Spinal cord (tissue), 10 donors: ENCODE data around the gene CTCF. TPM values are rescaled to one million over a fixed set of nuclear protein-coding genes. Genes with fewer than 3 reads are reported as not detected.

Source experiments
- DNase-seq, 6 donors: peaks; one replicate each; pipeline versions ENCODE4 v3.0.0 to v3.0.0-alpha.2; 2013 to 2015; ENCODE audit warnings: low spot score in 6 of 6, low read depth in 4 of 6
- H3K27ac ChIP-seq: one replicate; pipeline ENCODE4 v1.5.1; 2013; ENCODE audit warnings: low read depth, low read length, control low read depth
- H3K27me3 ChIP-seq: one replicate; pipeline ENCODE4 v1.6.1; 2013; ENCODE audit warnings: low read length; ENCODE audit not compliant: control insufficient read depth, insufficient read depth
- H3K36me3 ChIP-seq: one replicate; pipeline ENCODE4 v1.6.1; 2013; ENCODE audit warnings: low read length; ENCODE audit not compliant: control insufficient read depth, insufficient read depth
- H3K4me1 ChIP-seq: one replicate; pipeline ENCODE4 v1.6.1; 2013; ENCODE audit warnings: low read length; ENCODE audit not compliant: control insufficient read depth, insufficient read depth
- H3K4me3 ChIP-seq: one replicate; pipeline ENCODE4 v1.5.1; 2013; ENCODE audit warnings: low read depth, low read length, control low read depth
- H3K9me3 ChIP-seq: one replicate; pipeline ENCODE4 v1.6.1; 2013; ENCODE audit warnings: low read length; ENCODE audit not compliant: control insufficient read depth, insufficient read depth
- WGBS: methylation state at CpG from one replicate; pipeline ENCODE4 v1.1.5; 2013; ENCODE audit warnings: missing lambda C conversion rate; ENCODE audit not compliant: insufficient coverage; 5-methylcytosine and 5-hydroxymethylcytosine counted together
- polyA plus RNA-seq, 2 donors: library from polyadenylated mRNA; unstranded; fragments of 120-200 nt; gene quantifications; one replicate each; pipeline ENCODE4 v1.2.1, GENCODE V29; 2013; ENCODE audit not compliant: insufficient read length in 2 of 2
- small RNA-seq: library from RNA; depleted of rRNA; stranded (forward); fragments of <200 nt; gene quantifications from one replicate; pipeline ENCODE3, GENCODE V24; 2014; ENCODE audit warnings: low replicate concordance
- total RNA-seq, 2 donors: library from RNA; depleted of rRNA in 1 of 2; stranded (reverse); fragments of 120-200 nt in 1 of 2; fragments of >200 nt in 1 of 2; gene quantifications; one replicate each; pipeline versions ENCODE4 v1.2.3 to v1.2.4, GENCODE V29; 2013 to 2014
- donor health status: healthy.

CTCF gene
- total and polyA plus RNA-seq, 4 donors = 39.7 to 65.1 (median 51.6) TPM

GRCh38 chr16:67683767-67684166, 121.4 kb downstream of the CTCF start:
- WGBS = 100% methylated on average over 1 of the region's 4 CpGs
- peaks cover 2% of the 10 kb centered on the region for H3K4me1 ChIP-seq
- H3K27me3 ChIP-seq = no peaks in the 10 kb centered on the region
- H3K4me3 ChIP-seq = no peak overlapping the region
- H3K9me3 ChIP-seq = no peaks in the 10 kb centered on the region
- DNase-seq = no peak
- H3K36me3 ChIP-seq = peaks cover 46% of the 10 kb centered on the region
- H3K27ac ChIP-seq = no peak overlapping the region

- DNase-seq = no peak
- Histone ChIP-seq H3K9me3 (no peaks in the 10 kb centered on the region), H3K27me3 (no peaks in the 10 kb centered on the region), H3K4me1 (no peaks in the 10 kb centered on the region), H3K4me3 (no peak overlapping the region), H3K36me3 (peaks cover 33% of the 10 kb centered on the region), H3K27ac (no peak overlapping the region)
- 92% methylated on average over 14 of the region's 17 CpGs for WGBS
Observed at GRCh38 chr16:67685388-67686112, 123.2 kb downstream of the CTCF start.

Small RNAs within 50 kb of the gene (small RNA-seq; reads per million reads assigned to genes)
- gene AC027682.3 = not detected

Other genes starting within 250 kb of the CTCF start
- gene KCTD19, start 235.8 kb upstream of the CTCF start, total RNA-seq = under 1 TPM; 0.50 to 0.99 TPM
- gene KCTD19, start 235.8 kb upstream of the CTCF start, polyA plus RNA-seq = 1 to 10 TPM; 2.2 to 2.7 TPM
- 1 to 10 TPM; 4.3 to 4.6 TPM for gene LRRC36, start 235.7 kb upstream of the CTCF start, total RNA-seq
- gene LRRC36, start 235.7 kb upstream of the CTCF start, polyA plus RNA-seq = 10 to 100 TPM in 1 of 2 donors, 1 to 10 TPM in 1; 7.1 to 10.9 TPM
- 10 to 100 TPM; 34.2 to 37.5 TPM for gene TPPP3, start 169.0 kb upstream of the CTCF start, total RNA-seq
- 100 to 1,000 TPM; 109 to 115 TPM for gene TPPP3, start 169.0 kb upstream of the CTCF start, polyA plus RNA-seq
- 10 to 100 TPM in 1 of 2 donors, 1 to 10 TPM in 1; 3.5 to 12.6 TPM for gene ZDHHC1, start 146.0 kb upstream of the CTCF start, total RNA-seq
- gene ZDHHC1, start 146.0 kb upstream of the CTCF start, polyA plus RNA-seq = 10 to 100 TPM; 14.7 to 18.7 TPM
- gene HSD11B2, start 131.4 kb upstream of the CTCF start, total RNA-seq = 1 to 10 TPM; 3.0 to 4.6 TPM
- gene HSD11B2, start 131.4 kb upstream of the CTCF start, polyA plus RNA-seq = 1 to 10 TPM; 5.7 to 9.3 TPM
- gene ATP6V0D1, start 81.4 kb upstream of the CTCF start, total RNA-seq = 100 to 1,000 TPM in 1 of 2 donors, 10 to 100 TPM in 1; 97.3 to 113 TPM
- gene ATP6V0D1, start 81.4 kb upstream of the CTCF start, polyA plus RNA-seq = 100 to 1,000 TPM; 174 to 177 TPM
- not detected for gene AGRP, start 79.0 kb upstream of the CTCF start, total RNA-seq
- gene AGRP, start 79.0 kb upstream of the CTCF start, polyA plus RNA-seq = under 1 TPM; 0.35 to 0.56 TPM
- gene RIPOR1, start 33.7 kb upstream of the CTCF start, total RNA-seq = 10 to 100 TPM; 33.1 to 46.3 TPM
- gene RIPOR1, start 33.7 kb upstream of the CTCF start, polyA plus RNA-seq = 100 to 1,000 TPM in 1 of 2 donors, 10 to 100 TPM in 1; 80.3 to 105 TPM
- gene CARMIL2, start 82.6 kb downstream of the CTCF start, total RNA-seq = 1 to 10 TPM; 2.0 to 3.4 TPM
- 10 to 100 TPM; 37.6 to 40.0 TPM for gene CARMIL2, start 82.6 kb downstream of the CTCF start, polyA plus RNA-seq
- 10 to 100 TPM; 15.8 to 23.9 TPM for gene ACD, start 97.7 kb downstream of the CTCF start, total RNA-seq
- 10 to 100 TPM; 39.7 to 49.3 TPM for gene ACD, start 97.7 kb downstream of the CTCF start, polyA plus RNA-seq
- gene PARD6A, start 98.4 kb downstream of the CTCF start, total RNA-seq = 1 to 10 TPM; 7.2 to 8.3 TPM
- gene PARD6A, start 98.4 kb downstream of the CTCF start, polyA plus RNA-seq = 10 to 100 TPM; 20.5 to 20.9 TPM
- gene ENKD1, start 104.2 kb downstream of the CTCF start, total RNA-seq = 10 to 100 TPM in 1 of 2 donors, 1 to 10 TPM in 1; 9.5 to 29.4 TPM
- gene ENKD1, start 104.2 kb downstream of the CTCF start, polyA plus RNA-seq = 10 to 100 TPM; 28.9 to 30.2 TPM
- gene C16orf86, start 104.3 kb downstream of the CTCF start, total RNA-seq = 1 to 10 TPM; 2.8 to 6.9 TPM
- 1 to 10 TPM; 4.2 to 6.2 TPM for gene C16orf86, start 104.3 kb downstream of the CTCF start, polyA plus RNA-seq
- 10 to 100 TPM; 26.1 to 26.8 TPM for gene GFOD2, start 156.8 kb downstream of the CTCF start, total RNA-seq
- 10 to 100 TPM; 48.0 to 56.0 TPM for gene GFOD2, start 156.8 kb downstream of the CTCF start, polyA plus RNA-seq
- gene RANBP10, start 244.0 kb downstream of the CTCF start, total RNA-seq = 1 to 10 TPM; 6.7 to 8.2 TPM
- gene RANBP10, start 244.0 kb downstream of the CTCF start, polyA plus RNA-seq = 10 to 100 TPM; 15.9 to 25.6 TPM
- gene TSNAXIP1, start 244.4 kb downstream of the CTCF start, total RNA-seq = 10 to 100 TPM in 1 of 2 donors, 1 to 10 TPM in 1; 4.3 to 11.7 TPM
- 10 to 100 TPM; 14.9 to 20.0 TPM for gene TSNAXIP1, start 244.4 kb downstream of the CTCF start, polyA plus RNA-seq